NCI-H2227 (cell line): ENCODE data around the gene PIGQ.

ENCODE experiments used
- DNase-seq: peaks from one replicate; lab custom pipeline; 2025; ENCODE audit not compliant: unreplicated experiment; lab: John Stamatoyannopoulos, UW

PIGQ gene

DNA sequence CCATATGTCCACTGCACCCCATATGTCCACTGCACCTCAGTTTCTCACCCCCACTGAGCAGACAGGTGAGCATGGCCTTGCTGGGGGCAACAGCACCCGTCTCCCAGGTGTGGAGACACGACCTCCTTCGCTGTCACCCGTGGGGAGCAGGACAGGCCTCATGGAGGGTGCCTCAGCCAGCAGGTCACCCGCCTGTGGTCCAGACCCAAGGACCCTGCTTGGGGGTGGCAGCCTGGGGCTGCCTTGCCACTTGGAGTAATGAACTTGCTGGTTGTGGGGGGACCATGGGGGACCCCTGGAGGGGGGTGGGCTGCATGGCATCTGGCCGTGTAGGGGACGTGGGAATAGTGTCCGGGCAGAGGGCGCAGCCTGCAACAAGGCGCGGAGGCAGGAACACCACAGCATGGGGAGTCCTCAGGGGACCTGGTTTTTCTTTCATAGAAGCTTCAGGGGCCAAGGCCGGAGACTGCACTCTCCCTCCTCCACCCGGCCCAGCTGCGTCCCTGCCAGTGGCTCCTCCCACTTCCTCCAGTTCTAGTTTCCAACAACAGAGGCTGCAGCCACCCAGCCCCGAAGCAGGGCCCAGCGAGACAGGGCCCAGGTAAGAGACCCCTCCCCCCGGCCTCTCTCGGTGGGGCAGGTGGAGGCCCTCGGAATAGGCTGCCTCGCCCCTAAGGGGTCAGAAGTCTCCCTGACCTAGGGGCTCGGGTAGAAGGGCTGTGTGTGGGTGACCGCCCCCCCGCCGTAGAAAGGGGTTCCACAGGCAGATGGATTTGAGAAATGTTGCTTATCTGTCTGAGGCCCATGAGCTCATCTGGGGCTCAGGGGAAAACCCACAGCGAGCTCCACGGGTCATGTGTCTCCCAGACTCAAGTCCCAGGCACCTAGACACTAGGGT, 3.0 kb upstream of the PIGQ start, which contains the start of gene NHLRC4:
Gene NHLRC4, plus strand, starts transcription at position 531 of the 898 bp plus-strand sequence. CDS start 1,043 bp downstream, outside the sequence.
- DNase-seq, result peak; percentile 83

DNA sequence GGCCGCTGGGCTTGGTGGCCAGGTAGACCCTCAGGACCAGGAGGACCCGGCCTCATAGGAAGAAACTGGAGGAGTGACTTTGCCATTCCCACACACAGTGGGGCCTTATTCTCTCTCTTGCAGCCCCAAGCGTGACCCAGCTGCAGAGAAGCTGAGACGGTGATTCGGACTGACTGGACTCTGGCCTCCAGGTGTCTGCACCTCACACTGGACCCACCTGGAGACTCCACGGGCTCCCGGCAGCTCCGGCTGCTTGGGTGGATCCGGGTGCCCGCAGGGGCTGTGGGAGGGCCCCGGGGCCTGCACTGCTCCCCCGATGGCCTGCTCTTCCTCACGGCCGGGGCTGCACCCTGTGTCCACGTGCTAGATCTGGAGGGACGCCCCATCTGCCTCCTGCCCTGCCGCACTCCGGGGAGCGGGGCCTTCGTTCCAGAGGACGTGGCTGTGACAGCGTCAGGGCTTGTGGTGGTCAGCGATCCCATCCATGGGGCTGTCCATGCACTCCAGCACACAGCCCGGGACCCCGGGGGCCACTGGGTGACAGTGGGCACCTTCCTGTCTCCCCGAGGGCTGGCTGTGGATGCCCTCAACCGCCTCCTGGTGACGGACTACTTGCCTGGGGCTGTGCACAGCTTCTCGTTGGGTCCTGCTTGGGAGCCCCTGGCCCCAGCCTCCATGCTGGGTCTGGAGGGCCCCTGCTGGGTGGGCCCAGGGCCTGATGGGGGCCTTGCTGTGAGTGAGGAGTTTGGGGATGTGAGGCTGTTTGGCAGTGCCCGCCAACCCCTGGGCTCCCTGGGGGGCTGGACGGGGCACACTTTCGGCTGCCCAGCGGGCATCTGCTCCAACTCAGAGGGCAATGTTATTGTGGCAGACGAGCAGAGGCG, 2.2 kb upstream of the PIGQ start:
- DNase-seq, result no peak

GRCh38 chr16:568401-569258, 1.1 kb upstream of the PIGQ start:
- DNase-seq, result no peak

DNA sequence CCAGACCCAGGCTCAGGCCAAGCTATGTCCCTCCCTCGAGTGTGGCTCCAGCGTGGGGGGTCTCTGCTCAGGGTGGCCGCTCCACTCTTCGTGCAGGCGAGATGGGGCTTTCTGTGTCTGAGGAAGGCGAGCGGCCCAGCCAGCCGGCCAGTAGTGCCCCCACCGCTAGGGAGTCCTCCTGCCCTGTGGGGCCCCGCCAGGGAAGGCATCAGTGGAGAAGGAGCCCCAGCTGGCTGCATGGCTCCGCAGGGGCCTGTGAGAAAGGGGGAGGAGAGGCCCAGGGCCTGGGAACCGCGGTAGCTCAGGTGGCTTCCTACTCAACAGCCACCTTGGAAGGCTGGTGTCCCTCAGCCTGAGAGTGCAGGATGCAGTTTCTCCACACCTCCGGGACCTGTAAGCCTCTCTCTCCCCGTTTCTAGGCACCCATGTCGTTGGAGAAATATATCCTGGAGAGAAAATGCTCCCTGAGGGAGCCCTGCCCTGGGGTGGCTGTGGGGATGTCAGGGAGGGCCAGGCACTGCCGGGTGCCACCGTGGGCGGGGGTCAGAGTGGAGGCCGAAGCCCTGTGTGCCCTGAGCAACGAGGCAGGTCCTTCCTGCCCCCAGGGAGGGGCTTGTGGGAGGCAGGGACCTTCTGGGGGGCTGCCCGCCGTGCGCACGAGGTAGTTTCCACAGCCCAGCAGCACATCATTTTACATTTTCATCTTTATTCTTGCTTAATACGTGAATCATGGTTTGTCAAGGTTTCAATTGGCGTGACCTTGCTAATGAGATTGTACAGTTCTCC, 3.3 kb downstream of the PIGQ start:
- no peak for DNase-seq

DNA sequence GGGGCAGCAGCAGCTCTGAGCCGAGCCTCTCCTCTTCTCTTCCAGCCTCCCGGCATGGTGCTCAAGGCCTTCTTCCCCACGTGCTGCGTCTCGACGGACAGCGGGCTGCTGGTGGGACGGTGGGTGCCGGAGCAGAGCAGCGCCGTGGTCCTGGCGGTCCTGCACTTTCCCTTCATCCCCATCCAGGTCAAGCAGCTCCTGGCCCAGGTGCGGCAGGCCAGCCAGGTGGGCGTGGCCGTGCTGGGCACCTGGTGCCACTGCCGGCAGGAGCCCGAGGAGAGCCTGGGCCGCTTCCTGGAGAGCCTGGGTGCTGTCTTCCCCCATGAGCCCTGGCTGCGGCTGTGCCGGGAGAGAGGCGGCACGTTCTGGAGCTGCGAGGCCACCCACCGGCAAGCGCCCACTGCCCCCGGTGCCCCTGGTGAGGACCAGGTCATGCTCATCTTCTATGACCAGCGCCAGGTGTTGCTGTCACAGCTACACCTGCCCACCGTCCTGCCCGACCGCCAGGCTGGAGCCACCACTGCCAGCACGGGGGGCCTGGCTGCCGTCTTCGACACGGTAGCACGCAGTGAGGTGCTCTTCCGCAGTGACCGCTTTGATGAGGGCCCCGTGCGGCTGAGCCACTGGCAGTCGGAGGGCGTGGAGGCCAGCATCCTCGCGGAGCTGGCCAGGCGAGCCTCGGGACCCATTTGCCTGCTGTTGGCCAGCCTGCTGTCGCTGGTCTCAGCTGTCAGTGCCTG, 4.4 kb downstream of the PIGQ start:
- no peak for DNase-seq

DNA sequence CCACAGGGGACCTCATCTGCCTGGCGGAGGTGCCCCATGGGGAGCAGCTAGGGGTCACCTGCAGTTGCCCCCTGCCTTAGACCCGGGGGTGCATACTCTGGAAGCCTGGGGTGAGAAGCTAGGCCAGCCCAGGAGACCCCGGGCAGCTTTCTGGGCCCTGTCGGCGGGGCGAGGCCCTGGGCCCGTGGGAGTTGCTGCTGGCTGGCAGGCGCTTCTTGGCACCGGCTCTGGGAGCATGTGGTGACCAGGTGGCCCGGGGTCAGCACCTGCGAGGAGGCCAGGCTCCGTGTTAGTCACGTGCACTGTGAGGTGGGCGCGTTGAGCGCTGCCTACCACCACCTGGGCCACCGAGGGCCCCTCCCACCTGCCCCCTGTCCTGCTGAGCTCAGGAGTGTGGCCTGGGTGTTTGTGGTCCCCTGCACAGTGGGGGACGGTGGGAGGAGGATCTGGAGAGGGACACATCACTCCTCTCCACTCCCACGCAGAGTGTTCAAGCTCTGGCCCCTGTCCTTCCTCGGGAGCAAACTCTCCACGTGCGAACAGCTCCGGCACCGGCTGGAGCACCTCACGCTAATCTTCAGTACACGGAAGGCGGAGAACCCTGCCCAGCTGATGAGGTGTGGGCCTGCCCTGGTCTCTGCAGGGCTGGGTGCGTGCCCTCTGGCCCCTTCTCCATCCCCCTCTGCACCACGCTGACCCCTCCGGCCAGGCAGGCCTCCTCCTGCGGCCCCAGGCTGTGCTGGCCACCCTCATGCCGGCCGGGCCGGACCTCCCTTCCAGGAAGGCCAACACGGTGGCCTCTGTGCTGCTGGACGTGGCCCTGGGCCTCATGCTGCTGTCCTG, 5.8 kb downstream of the PIGQ start:
- no peak for DNase-seq

- DNase-seq, result no peak
Observed at GRCh38 chr16:576197-576822, 6.5 kb downstream of the PIGQ start.

DNA sequence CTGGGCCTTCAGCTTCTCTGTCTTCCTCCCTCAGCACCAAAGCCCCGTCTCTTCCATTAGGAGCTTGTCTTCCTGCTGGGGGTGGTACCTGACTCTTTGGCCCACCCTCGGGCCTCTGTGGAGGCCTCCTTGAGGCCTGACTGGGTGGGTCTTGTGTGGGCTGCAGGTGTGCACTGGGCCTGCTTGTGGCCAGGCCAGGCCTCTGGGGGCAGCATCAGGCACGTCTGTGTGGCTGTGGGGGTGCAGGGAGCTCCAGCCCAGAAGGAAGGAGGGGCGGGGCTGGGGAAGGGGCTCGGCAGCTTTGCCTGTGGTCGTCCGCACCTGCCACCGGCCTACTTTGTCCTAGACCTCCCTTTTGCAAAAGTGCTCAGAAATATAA, 7.0 kb downstream of the PIGQ start:
- no peak for DNase-seq

DNA sequence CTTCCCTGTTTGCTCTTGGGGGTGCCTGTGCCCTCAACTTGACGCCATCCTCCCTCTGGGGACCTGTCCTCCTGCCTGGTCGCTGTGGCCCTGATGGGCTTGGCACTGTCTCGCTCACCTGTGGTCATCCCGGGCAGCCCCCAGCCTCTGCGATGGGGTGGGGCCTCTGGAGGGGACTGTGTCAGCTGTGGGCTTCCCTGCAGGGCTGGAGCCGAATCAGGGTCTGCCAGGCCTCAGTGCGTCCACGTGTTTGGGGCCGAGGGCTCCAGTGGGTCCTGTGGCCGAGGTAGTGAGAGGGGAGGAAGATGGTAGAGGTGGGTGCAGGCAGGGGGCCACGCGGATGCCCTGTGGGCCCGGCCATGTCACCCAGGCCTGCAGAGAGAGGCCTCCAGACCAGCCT, 8.0 kb downstream of the PIGQ start:
- no peak for DNase-seq

- DNase-seq, result no peak
Observed at GRCh38 chr16:578232-578869, 8.6 kb downstream of the PIGQ start.

DNA sequence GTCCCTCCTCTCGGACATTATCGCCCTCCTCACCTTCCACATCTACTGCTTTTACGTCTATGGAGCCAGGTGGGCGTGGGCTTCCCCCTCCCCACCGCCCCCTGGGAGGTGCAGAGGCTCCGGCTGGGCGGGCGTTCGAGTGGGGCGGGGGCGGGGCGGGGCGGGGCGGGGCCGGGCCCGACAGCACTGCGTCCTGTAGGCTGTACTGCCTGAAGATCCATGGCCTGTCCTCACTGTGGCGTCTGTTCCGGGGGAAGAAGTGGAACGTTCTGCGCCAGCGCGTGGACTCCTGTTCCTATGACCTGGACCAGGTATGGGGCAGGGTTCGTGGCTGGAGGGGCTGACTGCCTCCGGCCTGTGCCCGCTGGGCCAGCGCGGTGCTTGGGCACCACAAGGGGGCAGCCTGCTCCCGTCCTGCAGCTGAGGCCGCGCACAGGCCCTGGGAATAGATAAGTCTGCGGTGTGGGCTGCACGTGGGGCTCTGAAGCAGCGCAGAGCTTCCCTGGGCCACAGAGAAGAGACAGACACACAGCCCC, 9.2 kb downstream of the PIGQ start:
- DNase-seq, result no peak

DNA sequence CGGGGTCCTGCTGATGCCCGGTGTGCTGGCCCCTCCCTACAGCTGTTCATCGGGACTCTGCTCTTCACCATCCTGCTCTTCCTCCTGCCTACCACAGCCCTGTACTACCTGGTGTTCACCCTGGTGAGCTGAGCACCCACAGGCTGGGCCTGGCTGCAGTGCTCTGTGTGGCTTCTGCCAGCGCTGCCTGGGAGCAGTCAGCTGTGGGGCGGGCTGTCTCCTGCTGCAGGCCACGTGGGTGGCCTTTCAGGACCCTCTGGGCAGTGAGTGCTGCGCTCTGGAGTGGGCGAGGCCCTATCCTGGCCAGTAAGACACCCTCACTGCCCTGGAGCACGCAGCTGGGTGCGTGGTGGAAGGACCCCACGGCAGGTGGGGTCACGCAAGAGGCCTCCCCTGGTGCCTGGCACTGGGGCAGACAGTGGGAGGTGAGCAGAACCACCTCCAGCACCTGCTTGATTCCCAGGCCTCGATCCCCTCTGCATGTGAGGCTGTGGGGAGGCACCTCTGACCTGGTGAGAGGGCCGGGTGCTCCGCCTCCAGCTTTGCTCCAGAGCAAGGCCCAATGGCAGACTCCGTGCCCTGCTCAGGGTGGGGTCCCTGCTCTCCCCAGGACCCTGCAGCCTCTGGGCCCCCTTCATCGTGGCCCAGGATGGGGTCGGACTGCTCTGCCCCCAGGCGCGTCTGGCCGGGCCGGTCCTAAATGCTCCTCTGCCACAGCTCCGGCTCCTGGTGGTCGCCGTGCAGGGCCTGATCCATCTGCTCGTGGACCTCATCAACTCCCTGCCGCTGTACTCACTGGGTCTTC, 10.6 kb downstream of the PIGQ start:
- DNase-seq, result no peak

DNA sequence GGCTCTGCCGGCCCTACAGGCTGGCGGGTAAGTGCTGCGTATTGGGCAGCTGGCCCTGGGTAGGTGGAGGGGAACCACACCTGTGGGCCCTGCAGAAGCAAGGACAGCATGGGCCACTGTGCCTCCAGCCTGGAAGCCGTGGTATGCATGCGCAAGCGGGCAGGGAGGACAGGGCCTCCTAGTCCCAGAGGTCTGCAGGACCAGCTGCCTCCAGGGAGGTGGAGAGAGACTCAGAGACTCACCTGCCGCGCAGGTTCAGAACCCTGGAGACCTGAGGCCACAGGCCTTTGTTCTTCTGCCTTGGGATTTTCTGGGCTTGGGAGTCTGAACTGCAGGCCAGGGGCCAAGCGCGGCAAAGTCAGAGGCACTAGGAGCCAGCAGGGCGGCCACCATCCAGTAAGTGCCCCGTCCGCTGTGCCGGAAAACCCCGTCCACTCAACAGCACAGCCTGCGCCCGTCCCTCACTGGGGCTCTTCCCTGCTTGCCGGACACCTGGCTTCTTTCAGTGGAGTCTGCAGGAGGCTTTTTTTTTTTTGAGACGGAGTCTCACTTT, 11.3 kb downstream of the PIGQ start:
- DNase-seq, result no peak

DNA sequence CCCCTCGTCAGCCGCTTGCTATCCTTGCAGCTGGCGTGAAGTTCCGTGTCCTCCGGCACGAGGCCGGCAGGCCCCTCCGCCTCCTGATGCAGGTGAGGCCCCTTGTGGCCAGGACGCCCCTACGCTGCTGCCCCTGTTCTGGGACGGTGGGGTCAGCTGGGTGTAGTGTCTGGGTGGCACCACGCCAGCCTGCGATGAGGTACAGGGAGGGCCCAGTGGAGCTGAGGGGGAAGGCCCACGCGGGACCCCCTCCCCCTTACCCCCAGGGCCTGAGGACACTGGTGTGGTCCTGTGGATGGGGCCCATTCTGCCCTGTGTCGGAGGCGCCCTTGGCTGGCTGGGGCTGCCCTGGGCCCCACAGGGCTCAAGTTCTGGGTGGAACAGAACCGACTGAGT, 12.4 kb downstream of the PIGQ start:
- DNase-seq, result no peak

DNA sequence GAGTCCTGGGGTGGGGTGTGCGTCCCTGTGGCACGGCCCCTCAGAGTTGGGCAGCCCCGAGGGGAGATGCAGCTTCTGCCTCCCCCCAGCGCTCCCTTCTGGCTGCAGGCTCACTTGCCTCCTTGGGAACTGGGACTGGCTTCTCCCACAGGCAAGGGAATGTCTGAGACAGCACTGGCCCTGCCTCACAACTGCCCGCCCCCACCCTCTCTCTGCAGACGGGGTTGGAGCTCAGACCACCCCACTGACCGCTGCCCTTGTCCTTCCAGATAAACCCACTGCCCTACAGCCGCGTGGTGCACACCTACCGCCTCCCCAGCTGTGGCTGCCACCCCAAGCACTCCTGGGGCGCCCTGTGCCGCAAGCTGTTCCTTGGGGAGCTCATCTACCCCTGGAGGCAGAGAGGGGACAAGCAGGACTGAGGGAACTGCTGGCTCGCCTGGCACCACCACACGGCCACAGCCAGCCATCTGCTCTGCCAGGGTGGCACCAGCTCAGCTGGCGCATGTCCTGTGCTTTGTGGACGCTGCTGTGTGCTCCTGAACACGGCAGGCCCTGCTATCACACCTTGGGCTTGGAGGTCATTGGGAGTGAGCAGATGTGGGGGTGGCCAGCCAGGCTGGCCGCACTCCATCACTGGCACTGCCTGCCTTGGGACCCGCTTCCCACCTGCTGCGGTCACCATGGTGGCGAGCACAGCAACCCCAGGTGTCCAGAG, 13.0 kb downstream of the PIGQ start:
- DNase-seq, result no peak

DNA sequence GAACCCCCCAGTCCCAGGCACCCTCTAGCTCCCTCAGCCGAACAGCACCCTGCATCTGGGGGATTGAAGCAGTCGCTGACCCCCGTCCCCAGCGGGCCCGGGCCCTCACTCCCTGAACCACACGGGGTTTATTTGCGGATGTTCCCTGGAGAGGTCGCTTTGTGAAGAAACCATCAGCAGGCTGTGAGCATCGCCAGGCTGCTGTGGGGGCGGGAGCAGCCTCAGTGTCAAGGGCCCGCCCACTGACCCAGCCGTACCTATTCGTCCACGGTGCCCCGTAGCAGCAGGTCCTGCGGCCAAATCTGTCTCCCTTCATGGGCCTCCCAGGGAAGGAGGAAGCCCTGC, 13.7 kb downstream of the PIGQ start:
- DNase-seq, result peak; percentile 51
